A549 (cell line): ENCODE results near the gene ABL1. TPM values are rescaled to one million over a fixed set of nuclear protein-coding genes. Genes with fewer than 3 reads are reported as not detected.

Source experiments
- ATAC-seq, 2 experiments: fragments of 200-7000 bp in 1 of 2; fragments of >200 bp in 1 of 2; cut with Nextera tagmentation in 1 of 2; cut with Tn5 transposase in 1 of 2; 3 replicates each; pipeline versions ENCODE4 v1.8.0 to v1.9.1; 2018 to 2020; ENCODE audit warnings: mild to moderate bottlenecking in 1 of 2, moderate library complexity in 1 of 2
- CTCF ChIA-PET: fragments of 300-600 bp; sonication (Branson Sonifier 250); formaldehyde crosslinking; extraction: SDS; loops from one replicate; lab custom pipeline; 2021; ENCODE audit warnings: antibody characterized with exemption, inconsistent platforms; lab: Yijun Ruan, JAX
- POLR2A ChIA-PET: fragments of 350-600 bp; formaldehyde crosslinking; extraction: SDS; loops from one replicate; lab custom pipeline; 2021; ENCODE audit warnings: antibody characterized with exemption, inconsistent platforms; lab: Yijun Ruan, JAX
- DNase-seq, 2 experiments: peaks; one replicate each; pipeline versions ENCODE4 v3.0.0 to v3.0.0-alpha.2; 2011 to 2016; ENCODE audit warnings: low read depth in 1 of 2, low spot score in 1 of 2
- FAIRE-seq: peaks from 2 replicates; lab custom pipeline; 2011; peaks lifted over from hg19 to GRCh38; lab: Jason Lieb, UNC
- H3K27ac ChIP-seq, 2 experiments: fragments of >200 bp; sonication (Bioruptor Twin); formaldehyde crosslinking; 3 replicates each; pipeline ENCODE4 v1.5.1; 2016 to 2017
- H3K4me1 ChIP-seq: fragments of >200 bp; sonication (Bioruptor Twin); formaldehyde crosslinking; 3 replicates; pipeline ENCODE4 v1.6.1; 2016
- H3K4me2 ChIP-seq: fragments of >200 bp; sonication (Bioruptor Twin); formaldehyde crosslinking; 3 replicates; pipeline ENCODE4 v1.6.1; 2016
- H3K4me3 ChIP-seq: fragments of >200 bp; sonication (Bioruptor Twin); formaldehyde crosslinking; 3 replicates; pipeline ENCODE4 v1.5.1; 2016
- H3K9me3 ChIP-seq: fragments of >200 bp; sonication (Bioruptor Twin); formaldehyde crosslinking; 3 replicates; pipeline ENCODE4 v1.6.1; 2016
- E2F6 ChIP-seq: IDR thresholded peaks from 2 replicates; pipeline ENCODE4 v1.6.1; 2012; ENCODE audit warnings: low read depth, borderline replicate concordance
- EHF ChIP-seq: fragments of 250-450 bp; sonication (Bioruptor Pico); IDR thresholded peaks from 2 replicates; pipeline ENCODE4 v1.5.0; 2020; ENCODE audit warnings: mild to moderate bottlenecking
- EHMT2 ChIP-seq: fragments of 200-600 bp; sonication (generic); IDR thresholded peaks from 2 replicates; pipeline ENCODE4 v1.6.1; 2016; ENCODE audit warnings: antibody characterized with exemption, low read depth, mild to moderate bottlenecking, moderate library complexity
- ESRRA ChIP-seq: fragments of 150-350 bp; IDR thresholded peaks from 2 replicates; pipeline ENCODE4 v1.6.1; 2014; ENCODE audit warnings: mild to moderate bottlenecking, low read length, borderline replicate concordance
- FOSB ChIP-seq: fragments of 250-450 bp; sonication (Bioruptor Pico); IDR thresholded peaks from 2 replicates; pipeline ENCODE4 v1.5.0; 2020; ENCODE audit warnings: mild to moderate bottlenecking, moderate library complexity
- GATA3 ChIP-seq: IDR thresholded peaks from 2 replicates; pipeline ENCODE4 v1.6.1; 2012; ENCODE audit warnings: borderline replicate concordance
- HES2 ChIP-seq: fragments of >200 bp; sonication (Bioruptor Twin); formaldehyde crosslinking; IDR thresholded peaks from 2 replicates; pipeline ENCODE4 v1.6.1; 2016
- HMGXB4 ChIP-seq: fragments of 250-450 bp; sonication (Bioruptor Pico); IDR thresholded peaks from 2 replicates; pipeline ENCODE4 v1.5.0; 2021; ENCODE audit warnings: mild to moderate bottlenecking, moderate library complexity, borderline replicate concordance
- HOXB13 ChIP-seq: fragments of 250-450 bp; sonication (Bioruptor Pico); IDR thresholded peaks from 2 replicates; pipeline ENCODE4 v1.5.0; 2020; ENCODE audit warnings: low read depth, mild to moderate bottlenecking, moderate library complexity
- KDM1A ChIP-seq: fragments of 200-600 bp; sonication (generic); IDR thresholded peaks from 2 replicates; pipeline ENCODE4 v1.6.1; 2016; ENCODE audit warnings: low read depth, mild to moderate bottlenecking
- MAFK ChIP-seq: fragments of 450-650 bp; IDR thresholded peaks from 2 replicates; pipeline ENCODE4 v1.6.1; 2014; ENCODE audit not compliant: partially characterized antibody
- MAX ChIP-seq: IDR thresholded peaks from 2 replicates; pipeline ENCODE4 v1.6.1; 2012
- NPAS2 ChIP-seq: fragments of 250-450 bp; sonication (Bioruptor Pico); IDR thresholded peaks from 2 replicates; pipeline ENCODE4 v1.8.0; 2022; ENCODE audit warnings: mild to moderate bottlenecking, moderate library complexity, borderline replicate concordance
- PBX3 ChIP-seq: IDR thresholded peaks from 2 replicates; pipeline ENCODE4 v1.6.1; 2012
- PHF8 ChIP-seq: fragments of 200-600 bp; sonication (generic); IDR thresholded peaks from 2 replicates; pipeline ENCODE4 v1.6.1; 2016; ENCODE audit warnings: low read depth, mild to moderate bottlenecking, antibody characterized with exemption, moderate library complexity, borderline replicate concordance
- POLR2A ChIP-seq: IDR thresholded peaks from 2 replicates; pipeline ENCODE4 v1.6.1; 2012; ENCODE audit warnings: mild to moderate bottlenecking, low read length
- POLR2AphosphoS2 ChIP-seq: conservative IDR thresholded peaks from 2 replicates; pipeline ENCODE4 v1.6.1; 2012; ENCODE audit warnings: low read length, improper control_type of control experiment, inconsistent platforms
- RFX5 ChIP-seq: fragments of 450-650 bp; IDR thresholded peaks from 2 replicates; pipeline ENCODE4 v1.7.1; 2014; ENCODE audit warnings: antibody characterized with exemption, mild to moderate bottlenecking, moderate library complexity
- RNF2 ChIP-seq: fragments of 200-600 bp; sonication (generic); IDR thresholded peaks from 2 replicates; pipeline ENCODE4 v1.6.1; 2016; ENCODE audit warnings: low read depth, mild to moderate bottlenecking, antibody characterized with exemption, moderate library complexity, borderline replicate concordance
- ZFP36 ChIP-seq: fragments of 450-650 bp; IDR thresholded peaks from 2 replicates; pipeline ENCODE4 v1.6.1; 2014; ENCODE audit warnings: borderline replicate concordance; ENCODE audit not compliant: partially characterized antibody
- ZSCAN20 ChIP-seq: fragments of 250-450 bp; sonication (Bioruptor Pico); IDR thresholded peaks from 2 replicates; pipeline ENCODE4 v1.8.0; 2022; ENCODE audit warnings: mild to moderate bottlenecking, moderate library complexity
- WGBS: methylation state at CpG from one replicate; pipeline ENCODE4 v1.1.6; 2017; ENCODE audit errors: missing lambda C conversion rate; 5-methylcytosine and 5-hydroxymethylcytosine counted together
- polyA plus RNA-seq, 4 experiments: library from polyadenylated mRNA; depleted of rRNA in 3 of 4; stranded (reverse); fragments of >200 nt; fragmentation: RNase III in 1 of 4; extraction: RNeasy Plus Mini Kit Qiagen cat#74134 plus additional on column Dnase treatment in 1 of 4; gene quantifications; 2 replicates in 3 of 4; 3 replicates in 1 of 4; pipeline ENCODE4 v1.2.3, GENCODE V29; 2011 to 2017
- TF ChIP-seq, protein P1 (sequence below): fragments of >200 bp; sonication (Bioruptor Twin); formaldehyde crosslinking; IDR thresholded peaks from 3 replicates; pipeline ENCODE4 v1.6.1; 2016

ABL1 gene
- polyA plus RNA-seq, 2 of the 4 experiments (the other 2 are of a cell fraction), result 26.5 to 32.4 TPM

GRCh38 chr9:130923611-130924447 lies 88.8 kb downstream of the ABL1 start:
- FAIRE-seq, result no peak
- POLR2A ChIA-PET, result no interaction called here
- TF ChIP-seq HES2 (no peak), MAFK (no peak), EHMT2 (no peak), E2F6 (no peak), RNF2 (no peak), ZFP36 (no peak), GATA3 (no peak), KDM1A (no peak), RFX5 (no peak), HOXB13 (CRISPR knock-in tag) (no peak), PHF8 (no peak), PBX3 (no peak), MAX (no peak), HMGXB4 (CRISPR knock-in tag) (no peak), POLR2A (no peak)
- TF ChIP-seq, protein P1, sequence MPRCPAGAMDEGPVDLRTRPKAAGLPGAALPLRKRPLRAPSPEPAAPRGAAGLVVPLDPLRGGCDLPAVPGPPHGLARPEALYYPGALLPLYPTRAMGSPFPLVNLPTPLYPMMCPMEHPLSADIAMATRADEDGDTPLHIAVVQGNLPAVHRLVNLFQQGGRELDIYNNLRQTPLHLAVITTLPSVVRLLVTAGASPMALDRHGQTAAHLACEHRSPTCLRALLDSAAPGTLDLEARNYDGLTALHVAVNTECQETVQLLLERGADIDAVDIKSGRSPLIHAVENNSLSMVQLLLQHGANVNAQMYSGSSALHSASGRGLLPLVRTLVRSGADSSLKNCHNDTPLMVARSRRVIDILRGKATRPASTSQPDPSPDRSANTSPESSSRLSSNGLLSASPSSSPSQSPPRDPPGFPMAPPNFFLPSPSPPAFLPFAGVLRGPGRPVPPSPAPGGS, result no peak
- Histone ChIP-seq H3K4me1 (peaks cover 20% of the 10 kb centered on the region), H3K9me3 (no peaks in the 10 kb centered on the region), H3K4me2 (no peak overlapping the region), H3K4me3 (no peak overlapping the region), H3K27ac (peak overlapping the region in 1 of 2 experiments; percentile 9; a peak in 1 of 6 replicates)
- 91% methylated on average over 24 of the region's 42 CpGs for WGBS
- no peak for DNase-seq
- CTCF ChIA-PET, result interaction anchor here (1.5 to 5.2 kb wide), 3 partner anchors 8 to 55 kb away, joined by 4 to 32 read pairs (median 5); no protein-coding TSS in a partner anchor
- ATAC-seq, result no peak

GRCh38 chr9:130924448-130924788 lies 89.4 kb downstream of the ABL1 start:
- DNase-seq (no peak), FAIRE-seq (no peak), ATAC-seq (no peak)
- ChIA-PET CTCF (interaction anchor here (1.6 to 5.2 kb wide), 2 partner anchors 12 to 55 kb away, joined by 5 to 32 read pairs; no protein-coding TSS in a partner anchor), POLR2A (no interaction called here)
- WGBS, result 89% methylated on average over 5 of the region's 10 CpGs
- H3K27ac ChIP-seq, result peak overlapping the region in 1 of 2 experiments; percentile 9; a peak in 1 of 6 replicates
- H3K9me3 ChIP-seq, result no peaks in the 10 kb centered on the region
- no peak for TF ChIP-seq EHF (CRISPR knock-in tag)
- no peak for TF ChIP-seq ZSCAN20
- no peak for TF ChIP-seq HMGXB4 (CRISPR knock-in tag)
- TF ChIP-seq FOSB (CRISPR knock-in tag), result no peak
- no peak for TF ChIP-seq NPAS2 (CRISPR knock-in tag)
- TF ChIP-seq KDM1A, result no peak
- TF ChIP-seq ESRRA, result no peak
- no peak for TF ChIP-seq POLR2AphosphoS2
- peaks cover 26% of the 10 kb centered on the region for H3K4me1 ChIP-seq
- H3K4me3 ChIP-seq, result no peak overlapping the region
- H3K4me2 ChIP-seq, result no peak overlapping the region
